KG1 (cell line): ENCODE results near the gene CACNA1B.
"Not testable (repeated sequence)": the region's sequence is repeated elsewhere in the genome, so short reads cannot be mapped to it uniquely, and the experiment has no call there.

Source experiments
- DNase-seq: peaks from one replicate; lab custom pipeline; 2025; lab: John Stamatoyannopoulos, UW

CACNA1B gene

DNA sequence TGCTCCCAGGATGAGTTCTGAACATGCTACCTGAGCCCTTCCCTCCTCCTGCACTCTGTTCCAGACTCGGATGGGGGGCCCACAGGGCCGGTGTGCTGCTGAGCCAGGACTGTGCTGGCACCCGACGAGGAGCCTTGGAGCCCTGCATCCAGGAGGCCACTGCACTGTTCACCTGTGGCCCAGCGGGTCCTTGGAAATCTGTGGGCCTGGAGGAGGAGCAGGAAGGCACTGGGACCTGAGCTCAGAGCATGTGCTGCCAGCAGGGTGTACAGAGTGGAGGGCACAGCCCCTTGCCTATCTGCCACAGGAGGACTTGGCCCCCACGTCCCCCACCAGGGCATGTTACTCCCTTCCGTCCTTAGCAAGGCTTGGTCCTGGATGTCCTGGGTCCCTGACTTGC is 265.9 kb downstream of the CACNA1B start:
- DNase-seq: not testable (repeated sequence)

DNA sequence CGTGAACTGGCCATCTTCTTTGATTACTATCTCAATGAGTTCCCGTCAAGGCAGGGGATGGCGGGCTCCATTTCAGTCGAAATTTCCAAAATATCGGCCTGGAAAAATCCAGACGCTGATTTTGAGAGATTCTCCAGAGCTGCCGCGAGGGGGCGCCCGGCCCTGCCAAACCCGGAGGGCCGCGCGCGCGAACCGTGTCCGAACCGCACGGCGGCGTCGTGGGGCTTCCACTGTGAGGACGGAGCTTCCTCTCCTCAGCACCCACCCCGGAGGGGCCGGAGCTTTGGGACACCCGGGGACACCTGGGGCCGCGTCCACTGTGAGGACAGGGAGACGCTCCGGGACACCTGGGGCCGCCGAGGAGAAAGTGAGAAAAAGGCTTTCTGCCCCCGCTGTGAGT is 270.0 kb downstream of the CACNA1B start:
- not testable (repeated sequence) for DNase-seq

DNA sequence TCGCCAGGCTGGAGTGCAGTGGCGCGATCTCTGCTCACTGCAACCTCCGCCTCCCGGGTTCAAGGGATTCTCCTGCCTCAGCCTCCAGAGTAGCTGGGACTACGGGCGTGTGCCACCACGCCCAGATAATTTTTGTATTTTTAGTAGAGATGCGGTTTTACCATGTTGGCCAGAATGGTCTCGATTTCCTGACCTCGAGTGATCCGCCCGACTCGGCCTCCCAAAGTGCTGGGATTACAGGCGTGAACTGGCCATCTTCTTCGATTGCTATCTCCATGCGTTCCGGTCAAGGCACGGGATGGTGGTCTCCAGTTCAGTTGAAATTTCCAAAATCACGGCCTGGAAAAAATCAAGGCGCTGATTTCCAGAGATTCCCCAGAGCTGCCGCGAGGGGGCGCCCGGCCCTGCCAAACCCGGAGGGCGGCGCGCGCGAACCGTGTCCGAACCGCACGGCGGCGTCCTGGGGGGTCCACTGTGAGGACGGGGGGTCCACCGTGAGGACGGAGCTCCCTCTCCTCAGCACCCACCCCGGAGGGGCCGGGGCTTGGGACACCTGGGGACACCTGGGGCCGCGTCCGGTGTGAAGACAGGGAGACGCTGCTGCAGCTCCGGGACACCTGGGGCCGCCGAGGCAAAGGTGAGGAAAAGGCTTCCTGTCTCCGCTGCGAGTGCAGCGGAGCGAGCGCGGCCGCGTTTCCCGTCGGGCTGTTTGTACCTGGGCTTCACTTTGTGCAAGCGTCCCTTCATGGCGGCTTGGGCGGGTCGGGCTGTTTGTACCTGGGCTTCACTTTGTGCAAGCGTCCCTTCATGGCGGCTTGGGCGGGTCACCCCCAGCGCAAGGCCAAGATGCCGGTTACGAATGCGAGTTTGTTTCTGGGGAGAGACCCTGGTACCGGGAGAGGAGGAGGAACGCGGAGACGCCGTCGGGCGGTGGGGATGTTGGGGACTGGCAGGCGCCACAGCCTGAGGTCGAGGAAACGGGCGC is 272.4 kb downstream of the CACNA1B start:
- DNase-seq: not testable (repeated sequence)

DNA sequence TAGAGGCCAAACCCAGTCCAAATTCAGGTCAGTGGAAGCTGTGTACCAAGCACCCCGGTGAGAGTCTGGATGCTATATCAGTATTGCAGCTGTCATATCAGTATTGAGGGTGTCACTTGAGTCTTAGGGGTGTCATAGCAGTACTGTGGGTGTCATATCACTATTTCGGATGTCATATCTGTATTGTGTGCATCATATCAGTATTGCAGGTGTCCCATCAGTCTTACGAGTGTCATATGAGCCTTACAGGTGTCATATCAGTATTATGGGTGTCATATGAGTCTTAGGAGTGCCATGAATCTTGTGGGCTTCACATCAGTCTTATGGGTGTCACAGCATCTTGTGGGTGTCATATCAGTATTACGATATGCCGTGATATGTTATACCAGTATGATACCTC is 278.2 kb downstream of the CACNA1B start:
- not testable (repeated sequence) for DNase-seq

DNA sequence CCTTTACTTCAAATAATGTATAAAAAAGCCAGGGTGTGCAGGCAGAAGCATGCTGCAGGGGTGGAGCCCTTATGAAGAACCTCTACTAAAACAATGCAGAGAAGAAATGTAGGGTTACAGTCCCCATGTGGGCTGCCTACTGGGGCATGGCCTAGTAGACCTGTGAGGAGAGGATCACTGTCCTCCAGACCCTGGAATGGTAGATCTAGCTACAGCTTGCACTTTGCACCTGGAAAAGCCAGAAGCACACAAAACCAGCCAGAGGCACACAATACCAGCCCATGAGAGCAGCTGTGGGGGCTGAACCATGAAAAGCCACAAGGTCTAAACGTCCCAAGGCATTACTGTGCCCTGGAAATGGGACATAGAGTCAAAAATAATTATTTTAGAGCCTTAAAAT is 289.2 kb downstream of the CACNA1B start:
- not testable (repeated sequence) for DNase-seq
